HFFc6 (cell line): ENCODE data around the gene NAT10. TPM values are rescaled to one million over a fixed set of nuclear protein-coding genes. Genes with fewer than 3 reads are reported as not detected.
A peak's percentile ranks its signal among the peaks of the same experiment; 100 is the strongest.

Source experiments
- DNase-seq: peaks from one replicate; pipeline ENCODE4 v3.0.0-alpha.2; 2018
- H3K27ac Mint-ChIP-seq: 2 replicates; pipeline ENCODE4 v1.8.0; 2020; ENCODE audit warnings: mild to moderate bottlenecking, mixed read lengths
- H3K27me3 Mint-ChIP-seq: 2 replicates; pipeline ENCODE4 v1.8.0; 2021; ENCODE audit warnings: mild to moderate bottlenecking, moderate library complexity, mixed read lengths; ENCODE audit not compliant: insufficient read depth
- H3K36me3 Mint-ChIP-seq: 2 replicates; pipeline ENCODE4 v1.8.0; 2021; ENCODE audit warnings: low read depth, mixed read lengths
- H3K4me1 Mint-ChIP-seq: 2 replicates; pipeline ENCODE4 v1.8.0; 2020; ENCODE audit warnings: low read depth, mixed read lengths
- H3K4me3 Mint-ChIP-seq: 2 replicates; pipeline ENCODE4 v1.8.0; 2020; ENCODE audit warnings: mild to moderate bottlenecking, moderate library complexity, mixed read lengths
- H3K9me3 Mint-ChIP-seq: 2 replicates; pipeline ENCODE4 v1.8.0; 2020; ENCODE audit warnings: mild to moderate bottlenecking, mixed read lengths
- CTCF ChIP-seq: fragments of 200-600 bp; sonication (generic); IDR thresholded peaks from 2 replicates; pipeline ENCODE4 v1.5.0; 2021; ENCODE audit warnings: antibody characterized with exemption, mild to moderate bottlenecking
- total RNA-seq, 6 experiments: library from RNA; stranded (reverse); fragmentation: NEBNext Ultra II Directional; extraction: Animal tissue kit (Norgen Biotek cat#: 25700); gene quantifications; 2 replicates in 1 of 6; 3 replicates in 5 of 6; pipeline ENCODE4 v1.2.3, GENCODE V29; 2021

The NAT10 gene
- total RNA-seq, 6 experiments from 2014 or later = 46.9 to 61.2 (median 54.9) TPM

GRCh38 chr11:34161812-34162492 lies 56.5 kb downstream of the NAT10 start:
- no peak for DNase-seq
- no peak for TF ChIP-seq CTCF
- Mint-ChIP-seq H3K27me3 (no peaks in the 10 kb centered on the region; the same call in 1 of the 2 replicates), H3K27ac (no peak overlapping the region), H3K4me1 (no peaks in the 10 kb centered on the region; the same call in 1 of the 2 replicates), H3K4me3 (no peak overlapping the region), H3K9me3 (no peaks in the 10 kb centered on the region), H3K36me3 (peaks cover 6% of the 10 kb centered on the region; the same call in 1 of the 2 replicates)

GRCh38 chr11:34162493-34162820 lies 57.0 kb downstream of the NAT10 start:
- Mint-ChIP-seq H3K27ac (no peak overlapping the region), H3K36me3 (peaks cover 9% of the 10 kb centered on the region; the same call in 1 of the 2 replicates), H3K4me1 (no peaks in the 10 kb centered on the region; the same call in 1 of the 2 replicates), H3K4me3 (no peak overlapping the region), H3K9me3 (no peaks in the 10 kb centered on the region), H3K27me3 (peaks cover 2% of the 10 kb centered on the region; the same call in 1 of the 2 replicates)
- no peak for TF ChIP-seq CTCF
- no peak for DNase-seq

- H3K27me3 Mint-ChIP-seq = peaks cover 5% of the 10 kb centered on the region; the same call in 1 of the 2 replicates
- no peak for TF ChIP-seq CTCF
- H3K9me3 Mint-ChIP-seq = no peaks in the 10 kb centered on the region
- peaks cover 9% of the 10 kb centered on the region; the same call in 1 of the 2 replicates for H3K36me3 Mint-ChIP-seq
- DNase-seq = no peak
- H3K27ac Mint-ChIP-seq = no peak overlapping the region
- no peak overlapping the region for H3K4me3 Mint-ChIP-seq
- H3K4me1 Mint-ChIP-seq = no peaks in the 10 kb centered on the region; the same call in 1 of the 2 replicates
These were observed 57.4 kb downstream of the NAT10 start for GRCh38 chr11:34162856-34163255.

- Mint-ChIP-seq H3K36me3 (peaks cover 9% of the 10 kb centered on the region; the same call in 1 of the 2 replicates), H3K4me1 (peaks cover 9% of the 10 kb centered on the region; the same call in 1 of the 2 replicates), H3K9me3 (no peaks in the 10 kb centered on the region), H3K4me3 (no peak overlapping the region), H3K27ac (no peak overlapping the region), H3K27me3 (peaks cover 5% of the 10 kb centered on the region; the same call in 1 of the 2 replicates)
- no peak for TF ChIP-seq CTCF
- DNase-seq = no peak
These were observed 59.7 kb downstream of the NAT10 start for GRCh38 chr11:34165121-34165520.

- Mint-ChIP-seq H3K27me3 (peaks cover 8% of the 10 kb centered on the region), H3K27ac (no peak overlapping the region), H3K9me3 (no peaks in the 10 kb centered on the region), H3K4me1 (peaks cover 9% of the 10 kb centered on the region; the same call in 1 of the 2 replicates), H3K36me3 (peaks cover 9% of the 10 kb centered on the region; the same call in 1 of the 2 replicates), H3K4me3 (no peak overlapping the region)
- DNase-seq = no peak
- TF ChIP-seq CTCF = 0 out of 2 replicates have a peak, but pooled peaks have one; percentile 15
These were observed 60.5 kb downstream of the NAT10 start for GRCh38 chr11:34165786-34166555.
